SU-DHL-6 (cell line): ENCODE measurements around the gene MITF.

Experiments
- H2AFZ ChIP-seq: fragments of 200-600 bp; sonication (generic); 2 replicates; pipeline ENCODE4 v1.6.1; 2014; ENCODE audit warnings: low read depth, mild to moderate bottlenecking, moderate library complexity, mixed read lengths, antibody characterized with exemption, low read length; ENCODE audit not compliant: severe bottlenecking
- H3F3A ChIP-seq: fragments of 200-600 bp; shearing (Covaris generic); 2 replicates; pipeline ENCODE4 v1.6.0; 2016; ENCODE audit warnings: antibody characterized with exemption, mild to moderate bottlenecking; ENCODE audit not compliant: insufficient read depth
- H3K27ac ChIP-seq: fragments of 200-600 bp; sonication (generic); 2 replicates; pipeline ENCODE4 v1.5.1; 2016; ENCODE audit warnings: low read depth, mild to moderate bottlenecking, low read length, moderate library complexity, mixed read lengths
- H3K27me3 ChIP-seq: fragments of 200-600 bp; sonication (generic), shearing (Covaris generic); 2 replicates; pipeline ENCODE4 v1.6.0; 2014; ENCODE audit warnings: mild to moderate bottlenecking, low read length
- H3K36me3 ChIP-seq: fragments of 200-600 bp; sonication (generic); 2 replicates; pipeline ENCODE4 v1.6.1; 2014; ENCODE audit warnings: mild to moderate bottlenecking, low read length, mixed read lengths
- H3K4me2 ChIP-seq: fragments of 300-600, 200-600 bp; shearing (Covaris generic), sonication (generic); 2 replicates; pipeline ENCODE4 v1.6.0; 2014; ENCODE audit warnings: low read length, low read depth, mild to moderate bottlenecking; ENCODE audit not compliant: poor library complexity, severe bottlenecking
- H3K4me3 ChIP-seq: fragments of 200-600 bp; sonication (generic); 2 replicates; pipeline ENCODE4 v1.5.1; 2014; ENCODE audit warnings: antibody characterized with exemption, low read length, mild to moderate bottlenecking, mixed read lengths; ENCODE audit not compliant: insufficient read depth, poor library complexity, severe bottlenecking
- H3K79me2 ChIP-seq: fragments of 200-600 bp; sonication (generic); 2 replicates; pipeline ENCODE4 v1.6.1; 2014; ENCODE audit warnings: mild to moderate bottlenecking, low read length, moderate library complexity; ENCODE audit not compliant: insufficient read depth
- H3K9ac ChIP-seq: fragments of 200-600 bp; sonication (generic); 2 replicates; pipeline ENCODE4 v1.7.0; 2014; ENCODE audit warnings: mild to moderate bottlenecking, low read length
- H3K9me2 ChIP-seq: fragments of 200-600 bp; sonication (generic); replicated peaks from 2 replicates; pipeline ENCODE4 v1.6.1; 2014; ENCODE audit warnings: low read length; ENCODE audit not compliant: insufficient read depth
- H3K9me3 ChIP-seq: fragments of 200-600 bp; sonication (generic); 2 replicates; pipeline ENCODE4 v1.6.1; 2014; ENCODE audit warnings: low read length, mixed read lengths; ENCODE audit not compliant: insufficient read depth
- H4K20me1 ChIP-seq: fragments of 200-600 bp; sonication (generic); 2 replicates; pipeline ENCODE4 v1.6.1; 2014; ENCODE audit warnings: low read depth, mild to moderate bottlenecking, antibody characterized with exemption, low read length, moderate library complexity, mixed read lengths
- CTCF ChIP-seq: fragments of 200-600 bp; sonication (generic); IDR thresholded peaks from one replicate; pipeline ENCODE4 v1.5.1; 2017; ENCODE audit warnings: antibody characterized with exemption, mild to moderate bottlenecking, low read length, moderate library complexity; ENCODE audit not compliant: insufficient read depth, poor library complexity, severe bottlenecking
- EZH2phosphoT487 ChIP-seq: fragments of 200-600 bp; sonication (generic), shearing (Covaris generic); conservative IDR thresholded peaks from 2 replicates; pipeline ENCODE4 v1.6.1; 2018; ENCODE audit warnings: mild to moderate bottlenecking, antibody characterized with exemption, low read length, moderate library complexity, mixed read lengths

The MITF gene

DNA sequence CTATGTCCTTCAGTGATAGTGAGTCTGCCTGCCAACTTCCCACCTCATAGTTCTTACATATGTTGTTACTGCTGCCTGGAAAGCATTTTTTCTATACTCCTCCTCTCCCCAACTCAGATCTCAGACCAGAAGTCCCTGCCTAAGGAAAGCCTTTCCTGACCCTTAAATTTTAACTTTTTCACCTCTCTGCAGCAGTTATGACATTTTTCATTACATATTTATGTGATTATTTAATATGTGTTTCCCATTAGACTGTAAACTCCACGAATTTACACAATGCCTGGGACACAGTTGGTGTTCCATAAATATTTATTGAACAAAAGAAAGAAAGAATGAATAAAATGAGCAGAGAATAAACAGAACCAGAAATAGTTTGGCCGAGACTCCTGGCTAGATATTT is 125.5 kb downstream of the MITF start:
- Histone ChIP-seq H3K27me3 (no peaks in the 10 kb centered on the region), H3K79me2 (no peaks in the 10 kb centered on the region), H3K36me3 (no peaks in the 10 kb centered on the region), H4K20me1 (no peaks in the 10 kb centered on the region), H3K4me3 (no peak overlapping the region), H3K9me2 (no peaks in the 10 kb centered on the region), H2AFZ (no peak overlapping the region), H3K9ac (no peak overlapping the region), H3K27ac (no peak overlapping the region), H3K9me3 (no peaks in the 10 kb centered on the region), H3F3A (no peaks in the 10 kb centered on the region), H3K4me2 (no peak overlapping the region)
- TF ChIP-seq CTCF, result no peak
- no peak for TF ChIP-seq EZH2phosphoT487

GRCh38 chr3:69865925-69866679 is 126.8 kb downstream of the MITF start:
- Histone ChIP-seq H3K27ac (no peak overlapping the region), H3K9me2 (no peaks in the 10 kb centered on the region), H3K4me3 (no peak overlapping the region), H3K79me2 (no peaks in the 10 kb centered on the region), H3K4me2 (no peak overlapping the region), H2AFZ (no peak overlapping the region), H3K9me3 (no peaks in the 10 kb centered on the region), H3F3A (no peaks in the 10 kb centered on the region), H4K20me1 (no peaks in the 10 kb centered on the region), H3K9ac (no peak overlapping the region), H3K36me3 (no peaks in the 10 kb centered on the region), H3K27me3 (no peaks in the 10 kb centered on the region)
- TF ChIP-seq EZH2phosphoT487 (no peak), CTCF (no peak)

DNA sequence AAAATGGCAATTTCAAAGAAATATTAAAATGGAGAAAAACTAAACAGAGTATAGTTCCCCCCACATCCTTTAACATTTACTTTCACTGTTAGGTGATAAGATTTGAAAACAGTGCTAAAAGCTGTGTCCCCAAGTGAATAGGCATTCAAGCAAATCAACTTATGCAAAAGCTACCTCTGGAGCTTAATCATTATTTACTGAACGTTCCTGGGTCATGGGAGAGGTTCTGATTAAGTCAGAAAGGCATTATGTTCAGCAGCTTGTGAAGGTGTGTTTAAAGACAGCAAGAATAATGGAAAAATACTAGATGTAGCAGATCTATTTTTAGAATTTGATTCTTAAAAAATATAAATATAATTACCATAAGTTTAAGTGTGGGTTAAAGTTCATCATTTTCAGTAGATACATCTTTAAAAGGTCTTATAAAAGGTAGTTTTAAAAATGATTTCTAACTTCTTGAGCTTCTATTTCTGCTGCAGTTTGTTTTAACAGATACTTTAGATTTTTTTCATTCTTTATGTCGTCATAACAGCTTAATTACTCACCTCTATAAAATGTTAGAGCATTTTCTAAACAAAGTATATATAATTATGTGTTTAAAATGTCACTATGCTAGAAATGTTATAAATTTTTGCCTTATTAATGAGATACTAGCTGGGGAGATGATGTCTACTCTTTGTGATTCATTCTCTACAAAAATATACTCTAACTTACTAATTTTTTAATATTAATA is 127.9 kb downstream of the MITF start:
- TF ChIP-seq CTCF (no peak), EZH2phosphoT487 (no peak)
- Histone ChIP-seq H3K9ac (no peak overlapping the region), H3K27ac (no peak overlapping the region), H3K4me3 (no peak overlapping the region), H3F3A (no peaks in the 10 kb centered on the region), H3K36me3 (no peaks in the 10 kb centered on the region), H3K9me3 (no peaks in the 10 kb centered on the region), H3K4me2 (no peak overlapping the region), H3K9me2 (no peaks in the 10 kb centered on the region), H3K27me3 (no peaks in the 10 kb centered on the region), H4K20me1 (no peaks in the 10 kb centered on the region), H2AFZ (no peak overlapping the region), H3K79me2 (no peaks in the 10 kb centered on the region)
